ENCODE data around the gene FMN1. TPM values are rescaled to one million over a fixed set of nuclear protein-coding genes. Genes with fewer than 3 reads are reported as not detected.

The FMN1 gene
- total and polyA plus RNA-seq, 10 of the 15 experiments (the other 5 are each of a cell fraction or from before 2014, with no cell fraction given), result 0.05 to 0.16 (median 0.08) TPM; not detected in 4

GRCh38 chr15:32784581-32784980 is 409.9 kb downstream of the FMN1 start (continued):
- no peak for TF ChIP-seq ATF2 (IDR thresholded peaks at IDR 0.05; ENCODE audit: low read length)
- no peak for TF ChIP-seq RAD51 (IDR thresholded peaks at IDR 0.05)
- no peak for TF ChIP-seq MTA2 (IDR thresholded peaks at IDR 0.05; ENCODE audit: low read depth)
- TF ChIP-seq SRF (IDR thresholded peaks at IDR 0.05; ENCODE audit: low read depth in 2 of 2, low read length in 2 of 2), result no peak

GRCh38 chr15:32781781-32782180 is 412.7 kb downstream of the FMN1 start:
- H3K9me3 ChIP-seq (replicated peaks; ENCODE audit: control insufficient read depth, insufficient read depth, low read length), result no peaks in the 10 kb centered on the region
- H3K4me1 ChIP-seq (ENCODE audit: control insufficient read depth, insufficient read depth, low read length), result no peaks in the 10 kb centered on the region
- H4K20me1 ChIP-seq (ENCODE audit: control insufficient read depth, insufficient read depth), result no peaks in the 10 kb centered on the region
- DNase-seq (ENCODE audit: low read depth, low spot score) (no peak), FAIRE-seq (no peak), ATAC-seq (no peak)
- no peak overlapping the region for H2AFZ ChIP-seq (ENCODE audit: control insufficient read depth, low read depth, low read length)
- no peak overlapping the region for H3K9ac ChIP-seq (ENCODE audit: control insufficient read depth, insufficient read depth, low read length)
- H3K4me2 ChIP-seq (ENCODE audit: control insufficient read depth, insufficient read depth), result no peak overlapping the region
- SMC1A ChIA-PET (ENCODE audit: uncharacterized antibody, unreplicated experiment), result no interaction called here
- no peaks in the 10 kb centered on the region for H3K36me3 ChIP-seq (ENCODE audit: control insufficient read depth in 2 of 2, insufficient read depth in 2 of 2, low read length in 1 of 2)
- no TSS peak for BruUV-seq (replicated peaks)
- intact Hi-C loops (cut with micrococcal nuclease; ENCODE audit: unreplicated experiment), result no loop called here
- RAD21 ChIA-PET (ENCODE audit: unreplicated experiment), result no interaction called here
- POLR2A ChIA-PET, result no interaction called here
- H3K79me2 ChIP-seq (ENCODE audit: control insufficient read depth, insufficient read depth, low read length), result no peaks in the 10 kb centered on the region
- CTCF ChIA-PET, result no interaction called here
- no peaks in the 10 kb centered on the region; a peak in 2 of 4 replicates for H3K27me3 ChIP-seq (replicated peaks in 1 of 2; ENCODE audit: control insufficient read depth in 2 of 2, insufficient read depth in 2 of 2, low read length in 1 of 2)
- no peak overlapping the region for H3K27ac ChIP-seq (ENCODE audit: control insufficient read depth, insufficient read depth)
- in situ Hi-C loops (cut with MboI), result no loop called here
- H3K4me3 ChIP-seq, result no peak overlapping the region
- TF ChIP-seq SKIL (IDR thresholded peaks at IDR 0.05; ENCODE audit: low read depth, poor library complexity, severe bottlenecking) (no peak), USF1 (IDR thresholded peaks at IDR 0.05; ENCODE audit: borderline replicate concordance, extremely low read length, insufficient read depth, low read depth, low read length) (no peak), YY1 (IDR thresholded peaks at IDR 0.05; ENCODE audit: low read depth, low read length) (no peak), TARDBP (IDR thresholded peaks at IDR 0.05; ENCODE audit: borderline replicate concordance) (no peak), EED (IDR thresholded peaks at IDR 0.05; ENCODE audit: low read depth) (no peak), SIN3A (IDR thresholded peaks at IDR 0.05; ENCODE audit: low read depth, low read length) (no peak), EGR1 (IDR thresholded peaks at IDR 0.05; ENCODE audit: borderline replicate concordance in 1 of 2, low read depth in 2 of 2, low read length in 2 of 2) (no peak), SUZ12 (IDR thresholded peaks at IDR 0.05; ENCODE audit: unreplicated experiment) (no peak)
- 26% methylated on average over 3 of the region's 3 CpGs for WGBS (ENCODE audit: insufficient coverage, insufficient replicate concordance, low lambda C conversion rate, missing lambda C conversion rate)

Measured in GM12878 (cell line).